GM23248 (cell line): ENCODE measurements around the gene LHX1. TPM values are rescaled to one million over a fixed set of nuclear protein-coding genes. Genes with fewer than 3 reads are reported as not detected.

ENCODE experiments used
- DNase-seq: peaks from one replicate; pipeline ENCODE4 v3.0.0-alpha.2; 2015
- H2AFZ ChIP-seq: fragments of 200-600 bp; sonication (generic); 2 replicates; pipeline ENCODE4 v1.6.1; 2016; ENCODE audit warnings: antibody characterized with exemption
- H3F3A ChIP-seq: fragments of 200-600 bp; sonication (generic); 2 replicates; pipeline ENCODE4 v1.6.1; 2016; ENCODE audit warnings: mild to moderate bottlenecking, antibody characterized with exemption, mixed run types; ENCODE audit not compliant: insufficient read depth
- H3K27ac ChIP-seq: fragments of 200-600 bp; sonication (generic); 2 replicates; pipeline ENCODE4 v1.5.1; 2016; ENCODE audit warnings: mild to moderate bottlenecking
- H3K27me3 ChIP-seq: fragments of 200-600 bp; sonication (generic); replicated peaks from 2 replicates; pipeline ENCODE4 v1.6.1; 2016; ENCODE audit warnings: mild to moderate bottlenecking; ENCODE audit not compliant: insufficient read depth
- H3K36me3 ChIP-seq: fragments of 200-600 bp; sonication (generic); 2 replicates; pipeline ENCODE4 v1.6.1; 2016; ENCODE audit warnings: low read depth, mild to moderate bottlenecking
- H3K4me1 ChIP-seq: fragments of 200-600 bp; sonication (generic); 2 replicates; pipeline ENCODE4 v1.6.1; 2016; ENCODE audit warnings: mild to moderate bottlenecking; ENCODE audit not compliant: insufficient read depth
- H3K4me2 ChIP-seq: fragments of 200-600 bp; sonication (generic); one replicate; pipeline ENCODE4 v1.6.1; 2016; ENCODE audit warnings: mild to moderate bottlenecking; ENCODE audit not compliant: unreplicated experiment
- H3K4me3 ChIP-seq: fragments of 200-600 bp; sonication (generic); 2 replicates; pipeline ENCODE4 v1.5.1; 2016; ENCODE audit warnings: mild to moderate bottlenecking
- H3K79me2 ChIP-seq: fragments of 200-600 bp; sonication (generic); 2 replicates; pipeline ENCODE4 v1.6.1; 2016; ENCODE audit warnings: mild to moderate bottlenecking; ENCODE audit not compliant: insufficient read depth
- H3K9ac ChIP-seq: fragments of 200-600 bp; sonication (generic); 2 replicates; pipeline ENCODE4 v1.6.1; 2016; ENCODE audit warnings: mild to moderate bottlenecking
- H3K9me2 ChIP-seq: fragments of 200-600 bp; sonication (generic); 2 replicates; pipeline ENCODE4 v1.6.1; 2016; ENCODE audit warnings: mixed run types, mild to moderate bottlenecking, moderate library complexity; ENCODE audit not compliant: insufficient read depth
- H3K9me3 ChIP-seq: fragments of 200-600 bp; sonication (generic); one replicate; pipeline ENCODE4 v1.6.1; 2017; ENCODE audit warnings: low read depth
- H4K20me1 ChIP-seq: fragments of 200-600 bp; sonication (generic); 2 replicates; pipeline ENCODE4 v1.6.0; 2016; ENCODE audit not compliant: insufficient read depth
- EZH2 ChIP-seq: fragments of 200-600 bp; sonication (generic); IDR thresholded peaks from 2 replicates; pipeline ENCODE4 v1.6.1; 2018; ENCODE audit warnings: antibody characterized with exemption, mild to moderate bottlenecking; ENCODE audit not compliant: insufficient read depth, poor library complexity, severe bottlenecking
- EZH2phosphoT487 ChIP-seq: fragments of 200-600 bp; sonication (generic); IDR thresholded peaks from 2 replicates; pipeline ENCODE4 v1.6.1; 2018; ENCODE audit warnings: antibody characterized with exemption, moderate library complexity, mild to moderate bottlenecking, low read depth; ENCODE audit not compliant: insufficient read depth
- WGBS, 2 experiments: methylation state at CpG; one replicate each; pipeline ENCODE4 v1.1.6; 2015 to 2017; ENCODE audit warnings: low lambda C conversion rate in 2 of 2, low coverage in 1 of 2; ENCODE audit errors: missing lambda C conversion rate in 2 of 2; 5-methylcytosine and 5-hydroxymethylcytosine counted together
- in situ Hi-C: fragments of 300-500 bp; cut with MboI; formaldehyde crosslinking; loops from 2 replicates; pipeline ENCODE4 v1.15.0; 2020
- polyA plus RNA-seq: library from polyadenylated mRNA; unstranded; fragments of >200 nt; fragmentation: Nextera tagmentation; extraction: Ambion mirVana; gene quantifications from 2 replicates; pipeline ENCODE4 v1.2.1, GENCODE V29; 2016
- total RNA-seq: library from RNA; depleted of rRNA; stranded (reverse); fragments of >200 nt; shearing (Covaris generic); gene quantifications from 2 replicates; pipeline ENCODE4 v1.2.3, GENCODE V29; 2014

The LHX1 gene
- total and polyA plus RNA-seq, 2 experiments from 2014 or later, result not detected

- Histone ChIP-seq H3K4me3 (no peak overlapping the region), H3K27ac (no peak overlapping the region), H3K79me2 (no peaks in the 10 kb centered on the region), H3K9ac (no peak overlapping the region), H3K9me3 (no peaks in the 10 kb centered on the region), H3K4me2 (no peak overlapping the region), H3K9me2 (no peaks in the 10 kb centered on the region), H3K4me1 (no peaks in the 10 kb centered on the region), H2AFZ (no peak overlapping the region), H3F3A (no peaks in the 10 kb centered on the region), H3K27me3 (peaks cover 96% of the 10 kb centered on the region), H4K20me1 (no peaks in the 10 kb centered on the region), H3K36me3 (no peaks in the 10 kb centered on the region)
- TF ChIP-seq EZH2phosphoT487, result no peak
- TF ChIP-seq EZH2, result no peak
- in situ Hi-C loops, result no loop called here
- 4 to 5% methylated on average over 26 of the region's 26 CpGs for WGBS, 2 experiments
- DNase-seq, result no peak
These were observed 2.6 kb downstream of the LHX1 start for GRCh38 chr17:36939802-36940312.

DNA sequence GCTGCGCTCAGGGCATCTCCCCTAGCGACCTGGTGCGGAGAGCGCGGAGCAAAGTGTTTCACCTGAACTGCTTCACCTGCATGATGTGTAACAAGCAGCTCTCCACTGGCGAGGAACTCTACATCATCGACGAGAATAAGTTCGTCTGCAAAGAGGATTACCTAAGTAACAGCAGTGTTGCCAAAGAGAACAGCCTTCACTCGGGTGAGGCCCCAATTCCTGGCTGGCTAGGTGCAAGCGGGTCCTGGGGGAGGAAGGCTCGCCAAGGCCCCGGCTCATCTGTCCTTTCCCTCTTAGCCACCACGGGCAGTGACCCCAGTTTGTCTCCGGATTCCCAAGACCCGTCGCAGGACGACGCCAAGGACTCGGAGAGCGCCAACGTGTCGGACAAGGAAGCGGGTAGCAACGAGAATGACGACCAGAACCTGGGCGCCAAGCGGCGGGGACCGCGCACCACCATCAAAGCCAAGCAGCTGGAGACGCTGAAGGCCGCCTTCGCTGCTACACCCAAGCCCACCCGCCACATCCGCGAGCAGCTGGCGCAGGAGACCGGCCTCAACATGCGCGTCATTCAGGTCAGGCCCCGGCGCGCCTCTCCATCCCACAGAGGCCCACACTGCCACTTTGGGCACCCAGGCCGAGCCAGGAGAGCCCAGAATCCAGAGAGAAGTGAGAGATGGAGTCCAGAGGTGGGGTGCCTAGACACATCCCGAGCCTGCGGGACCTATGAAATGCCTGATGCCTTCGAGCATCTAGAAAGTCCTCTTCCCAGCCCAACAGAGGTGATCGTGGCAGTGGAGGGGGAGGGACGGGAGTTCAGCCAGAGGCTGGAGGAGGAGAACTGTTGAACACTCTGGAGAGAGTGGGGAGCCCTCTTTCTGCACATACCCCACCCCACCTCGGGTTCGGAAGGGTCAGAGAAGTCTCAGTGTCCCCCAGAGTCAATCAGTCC, 3.3 kb downstream of the LHX1 start:
- Histone ChIP-seq H3K27ac (no peak overlapping the region), H3K9me2 (no peaks in the 10 kb centered on the region), H3K79me2 (no peaks in the 10 kb centered on the region), H3K4me1 (no peaks in the 10 kb centered on the region), H4K20me1 (no peaks in the 10 kb centered on the region), H3K4me3 (no peak overlapping the region), H3K27me3 (peaks cover 96% of the 10 kb centered on the region), H3K9me3 (no peaks in the 10 kb centered on the region), H3F3A (no peaks in the 10 kb centered on the region), H3K4me2 (no peak overlapping the region), H3K36me3 (no peaks in the 10 kb centered on the region), H3K9ac (no peak overlapping the region), H2AFZ (no peak overlapping the region)
- in situ Hi-C loops, result no loop called here
- TF ChIP-seq EZH2, result peak; percentile 43
- TF ChIP-seq EZH2phosphoT487, result 0 out of 2 replicates have a peak, but pooled peaks have one; percentile 13
- 5 to 7% methylated on average over 41 to 48 of the region's 52 CpGs for whole genome bisulfite sequencing, 2 experiments
- DNase-seq, result no peak

- H3K4me1 ChIP-seq, result no peaks in the 10 kb centered on the region
These were observed 4.2 kb downstream of the LHX1 start for GRCh38 chr17:36941265-36942010.

DNA sequence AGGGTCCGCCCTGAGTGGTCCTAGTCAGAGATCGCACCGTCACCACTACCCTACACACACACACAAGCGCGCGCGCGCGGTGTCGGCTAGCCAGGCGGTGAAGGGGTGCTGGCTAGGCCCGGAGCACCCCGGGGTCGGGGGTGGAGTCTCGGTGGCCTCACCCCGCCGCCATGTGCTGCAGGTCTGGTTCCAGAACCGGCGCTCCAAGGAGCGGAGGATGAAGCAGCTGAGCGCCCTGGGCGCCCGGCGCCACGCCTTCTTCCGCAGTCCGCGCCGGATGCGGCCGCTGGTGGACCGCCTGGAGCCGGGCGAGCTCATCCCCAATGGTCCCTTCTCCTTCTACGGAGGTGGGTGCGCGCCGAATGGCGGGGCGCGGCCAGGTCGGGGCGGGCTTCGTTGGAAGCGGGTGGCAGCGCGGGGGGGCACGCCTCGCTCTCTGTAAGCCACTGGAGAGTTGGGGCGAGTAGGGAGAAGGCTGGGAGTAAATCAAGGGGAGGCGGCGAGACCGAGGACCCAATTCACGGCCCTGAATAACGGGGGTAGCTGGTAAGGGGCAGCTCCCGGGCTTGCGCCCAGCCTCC, 4.8 kb downstream of the LHX1 start:
- no peaks in the 10 kb centered on the region for H3K9me2 ChIP-seq
- no peaks in the 10 kb centered on the region for H4K20me1 ChIP-seq
- 5 to 6% methylated on average over 40 to 56 of the region's 57 CpGs for WGBS, 2 experiments
- H3K27me3 ChIP-seq, result peaks cover 96% of the 10 kb centered on the region
- in situ Hi-C loops, result no loop called here
- TF ChIP-seq EZH2 (no peak), EZH2phosphoT487 (0 out of 2 replicates have a peak, but pooled peaks have one; percentile 23)
- H3K9ac ChIP-seq, result no peak overlapping the region
- no peak overlapping the region for H3K27ac ChIP-seq
- H3K4me2 ChIP-seq, result no peak overlapping the region
- no peaks in the 10 kb centered on the region for H3K9me3 ChIP-seq
- no peaks in the 10 kb centered on the region for H3K4me1 ChIP-seq
- H2AFZ ChIP-seq, result no peak overlapping the region
- DNase-seq, result no peak
- H3K79me2 ChIP-seq, result no peaks in the 10 kb centered on the region
- no peaks in the 10 kb centered on the region for H3F3A ChIP-seq
- H3K36me3 ChIP-seq, result no peaks in the 10 kb centered on the region
- no peak overlapping the region for H3K4me3 ChIP-seq

More at GRCh38 chr17:36941265-36942010, 4.2 kb downstream of the LHX1 start:
- Histone ChIP-seq H3F3A (no peaks in the 10 kb centered on the region), H3K36me3 (no peaks in the 10 kb centered on the region), H3K79me2 (no peaks in the 10 kb centered on the region), H3K4me3 (no peak overlapping the region), H4K20me1 (no peaks in the 10 kb centered on the region), H3K9me3 (no peaks in the 10 kb centered on the region), H3K27ac (no peak overlapping the region), H3K4me2 (no peak overlapping the region), H3K9me2 (no peaks in the 10 kb centered on the region), H3K9ac (no peak overlapping the region), H3K27me3 (peaks cover 96% of the 10 kb centered on the region), H2AFZ (no peak overlapping the region)
- DNase-seq, result no peak
- in situ Hi-C loops, result no loop called here
- WGBS, 2 experiments, result 11 to 14% methylated on average over 17 of the region's 17 CpGs
- no peak for TF ChIP-seq EZH2phosphoT487
- TF ChIP-seq EZH2, result peak; percentile 72
